Activated T-cell treated with anti-CD3 and anti-CD28 coated beads for 4 hours (primary cell): ENCODE measurements around the gene RERE.
"Not testable (repeated sequence)": the region's sequence is repeated elsewhere in the genome, so short reads cannot be mapped to it uniquely, and the experiment has no call there.

Source experiments
- DNase-seq: peaks from one replicate; pipeline ENCODE4 v3.0.0-alpha.2; 2020

The RERE gene

GRCh38 chr1:8389958-8390535 is 427.4 kb downstream of the RERE start:
- DNase-seq = no peak

GRCh38 chr1:8388732-8389562 is 428.5 kb downstream of the RERE start:
- no peak for DNase-seq

- DNase-seq = no peak
Observed at GRCh38 chr1:8386247-8386646, 431.2 kb downstream of the RERE start.

GRCh38 chr1:8384577-8384976 is 432.9 kb downstream of the RERE start:
- no peak for DNase-seq

GRCh38 chr1:8384088-8384487 is 433.4 kb downstream of the RERE start:
- no peak for DNase-seq

- no peak for DNase-seq
Observed at GRCh38 chr1:8382608-8383505, 434.6 kb downstream of the RERE start.

GRCh38 chr1:8382051-8382505 is 435.4 kb downstream of the RERE start:
- no peak for DNase-seq

GRCh38 chr1:8381618-8382017 is 435.8 kb downstream of the RERE start:
- no peak for DNase-seq

- DNase-seq = not testable (repeated sequence)
Observed at GRCh38 chr1:8380310-8380709, 437.1 kb downstream of the RERE start.

- no peak for DNase-seq
Observed at GRCh38 chr1:8379513-8380186, 437.8 kb downstream of the RERE start.

- no peak for DNase-seq
Observed at GRCh38 chr1:8378981-8379470, 438.4 kb downstream of the RERE start.

GRCh38 chr1:8378178-8378577 is 439.3 kb downstream of the RERE start:
- DNase-seq = no peak

- no peak for DNase-seq
Observed at GRCh38 chr1:8377271-8377981, 440.0 kb downstream of the RERE start.

GRCh38 chr1:8376358-8376840 is 441.0 kb downstream of the RERE start:
- no peak for DNase-seq

- DNase-seq = no peak
Observed at GRCh38 chr1:8374812-8375211, 442.6 kb downstream of the RERE start.

- no peak for DNase-seq
Observed at GRCh38 chr1:8374356-8374755, 443.1 kb downstream of the RERE start.

- no peak for DNase-seq
Observed at GRCh38 chr1:8373581-8374241, 443.7 kb downstream of the RERE start.

- DNase-seq = no peak
Observed at GRCh38 chr1:8373125-8373524, 444.3 kb downstream of the RERE start.

- no peak for DNase-seq
Observed at GRCh38 chr1:8371372-8371991, 446.0 kb downstream of the RERE start.

GRCh38 chr1:8370905-8371315 is 446.5 kb downstream of the RERE start:
- DNase-seq = no peak
